Uterus (tissue), 4 donors: ENCODE results near the gene PRPF19. TPM values are rescaled to one million over a fixed set of nuclear protein-coding genes. Genes with fewer than 3 reads are reported as not detected.

Experiments used
- DNase-seq, 2 donors: peaks; one replicate each; pipeline ENCODE4 v3.0.0-alpha.2; 2019 to 2020
- H3K27ac ChIP-seq, 2 donors: fragments of 200-600 bp; sonication (generic); 1 replicate in 1 of 2; 2 replicates in 1 of 2; pipeline ENCODE4 v1.5.1; 2016 to 2018
- H3K27me3 ChIP-seq, 2 donors: fragments of 200-600 bp; sonication (generic); one replicate each; pipeline ENCODE4 v1.5.1; 2018 to 2019; ENCODE audit warnings: control low read depth in 1 of 2
- H3K36me3 ChIP-seq, 2 donors: fragments of 200-600 bp; sonication (generic); one replicate each; pipeline ENCODE4 v1.5.1; 2019; ENCODE audit warnings: control low read depth in 1 of 2
- H3K4me1 ChIP-seq, 2 donors: fragments of 200-600 bp; sonication (generic); one replicate each; pipeline ENCODE4 v1.5.1; 2018 to 2019; ENCODE audit warnings: control low read depth in 1 of 2
- H3K4me3 ChIP-seq, 2 donors: fragments of 200-600 bp; sonication (generic); 1 replicate in 1 of 2; 2 replicates in 1 of 2; pipeline ENCODE4 v1.5.1; 2018 to 2019; ENCODE audit warnings: mild to moderate bottlenecking in 1 of 2
- H3K9me3 ChIP-seq, 2 donors: fragments of 200-600 bp; sonication (generic); one replicate each; pipeline ENCODE4 v1.5.1; 2019; ENCODE audit warnings: control low read depth in 1 of 2
- POLR2A ChIP-seq, 2 donors: fragments of 450-650 bp; IDR thresholded peaks; one replicate each; pipeline ENCODE4 v1.6.1; 2016; ENCODE audit warnings: antibody characterized with exemption in 2 of 2, mild to moderate bottlenecking in 1 of 2, moderate library complexity in 1 of 2
- intact Hi-C: fragments of 100-400 bp; cut with DNase I; formaldehyde crosslinking; loops from one replicate; pipeline ENCODE4 v1.15.1; 2023; ENCODE audit warnings: low total_unique reads
- total RNA-seq, 4 donors: library from RNA; depleted of rRNA in 3 of 4; stranded (reverse); fragments of >200 nt in 3 of 4; gene quantifications; one replicate each; pipeline versions ENCODE4 v1.1.0 to v1.2.4, GENCODE V29; 2014 to 2023
- TF ChIP-seq, protein P1 (sequence below), 4 experiments: fragments of 200-600 bp in 2 of 4; fragments of 450-650 bp in 2 of 4; sonication (generic) in 2 of 4; IDR thresholded peaks; one replicate each; pipeline ENCODE4 v1.5.1; 2016 to 2019; ENCODE audit warnings: antibody characterized with exemption in 4 of 4, mild to moderate bottlenecking in 2 of 4, moderate library complexity in 1 of 4
- donor health status: DM: yes; HTN: yes; CAD: no.

PRPF19 gene
- total RNA-seq, 4 donors from 2014 or later: 19.4 to 70.1 (median 50.2) TPM

DNA sequence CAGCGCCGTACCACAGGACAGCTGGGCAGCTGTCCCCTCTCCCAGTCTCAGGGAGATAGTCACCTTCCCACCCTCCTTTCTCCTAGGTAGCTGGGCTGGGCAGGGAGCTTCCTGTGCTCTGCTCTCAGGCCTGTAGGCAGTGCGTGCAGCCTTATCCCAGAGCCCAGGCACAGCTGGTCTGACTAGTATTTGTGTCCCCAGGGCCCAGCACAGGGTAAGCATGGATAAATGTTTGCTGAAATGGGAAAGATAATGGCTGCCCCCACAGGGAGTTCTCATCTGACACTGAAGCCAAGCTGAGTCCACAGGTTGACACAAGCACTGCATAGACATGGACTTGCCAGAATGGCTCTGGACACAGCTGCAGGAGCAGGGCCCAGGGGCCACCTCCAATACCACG lies 35.8 kb upstream of the PRPF19 start:
- Histone ChIP-seq H3K36me3 (no peaks in the 10 kb centered on the region), H3K9me3 (no peaks in the 10 kb centered on the region), H3K4me1 (no peaks in the 10 kb centered on the region), H3K27me3 (no peaks in the 10 kb centered on the region), H3K4me3 (no peak overlapping the region), H3K27ac (no peak overlapping the region)
- no peak for DNase-seq
- TF ChIP-seq, protein P1, sequence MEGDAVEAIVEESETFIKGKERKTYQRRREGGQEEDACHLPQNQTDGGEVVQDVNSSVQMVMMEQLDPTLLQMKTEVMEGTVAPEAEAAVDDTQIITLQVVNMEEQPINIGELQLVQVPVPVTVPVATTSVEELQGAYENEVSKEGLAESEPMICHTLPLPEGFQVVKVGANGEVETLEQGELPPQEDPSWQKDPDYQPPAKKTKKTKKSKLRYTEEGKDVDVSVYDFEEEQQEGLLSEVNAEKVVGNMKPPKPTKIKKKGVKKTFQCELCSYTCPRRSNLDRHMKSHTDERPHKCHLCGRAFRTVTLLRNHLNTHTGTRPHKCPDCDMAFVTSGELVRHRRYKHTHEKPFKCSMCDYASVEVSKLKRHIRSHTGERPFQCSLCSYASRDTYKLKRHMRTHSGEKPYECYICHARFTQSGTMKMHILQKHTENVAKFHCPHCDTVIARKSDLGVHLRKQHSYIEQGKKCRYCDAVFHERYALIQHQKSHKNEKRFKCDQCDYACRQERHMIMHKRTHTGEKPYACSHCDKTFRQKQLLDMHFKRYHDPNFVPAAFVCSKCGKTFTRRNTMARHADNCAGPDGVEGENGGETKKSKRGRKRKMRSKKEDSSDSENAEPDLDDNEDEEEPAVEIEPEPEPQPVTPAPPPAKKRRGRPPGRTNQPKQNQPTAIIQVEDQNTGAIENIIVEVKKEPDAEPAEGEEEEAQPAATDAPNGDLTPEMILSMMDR (IDR thresholded peaks at IDR 0.05): no peak
- TF ChIP-seq POLR2A (IDR thresholded peaks at IDR 0.05): no peak
- intact Hi-C loops: no loop called here

DNA sequence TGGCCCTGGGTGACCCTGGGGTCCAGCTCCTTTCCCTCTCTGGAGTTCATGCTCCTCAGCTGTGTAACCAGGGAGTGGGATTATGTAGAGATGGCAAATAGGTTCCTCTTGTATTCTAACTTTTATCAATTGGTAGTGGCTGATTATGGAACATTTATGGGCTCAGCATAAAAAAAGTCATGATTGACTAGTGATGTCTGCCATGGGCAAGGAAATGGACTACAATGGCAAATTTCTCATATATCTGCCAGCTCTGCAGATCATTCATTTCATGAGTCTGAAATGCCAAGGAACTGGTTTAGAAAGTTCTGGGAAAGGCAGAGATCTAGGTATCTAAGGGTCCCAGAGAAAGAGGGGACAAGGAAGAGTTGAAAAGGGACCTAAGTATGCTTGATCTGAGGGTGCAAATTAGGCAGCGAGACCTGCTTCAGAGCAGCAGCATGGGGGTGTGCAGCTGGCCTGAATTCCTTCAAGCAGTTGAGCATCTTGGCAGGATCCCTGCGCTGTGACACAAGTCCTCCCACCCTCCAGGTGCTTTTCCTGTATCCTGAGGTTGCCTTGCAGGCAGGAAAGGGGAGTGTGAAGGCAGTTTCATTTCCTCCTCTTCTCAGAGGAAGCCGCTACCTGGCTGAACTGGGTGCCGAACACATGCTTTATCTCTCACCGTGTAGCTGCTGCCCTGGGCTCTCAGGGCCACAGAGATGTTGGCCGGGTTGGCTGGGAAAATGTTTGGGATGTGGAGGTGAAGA lies 35.2 kb upstream of the PRPF19 start:
- Histone ChIP-seq H3K27ac (no peak overlapping the region), H3K36me3 (no peaks in the 10 kb centered on the region)

DNA sequence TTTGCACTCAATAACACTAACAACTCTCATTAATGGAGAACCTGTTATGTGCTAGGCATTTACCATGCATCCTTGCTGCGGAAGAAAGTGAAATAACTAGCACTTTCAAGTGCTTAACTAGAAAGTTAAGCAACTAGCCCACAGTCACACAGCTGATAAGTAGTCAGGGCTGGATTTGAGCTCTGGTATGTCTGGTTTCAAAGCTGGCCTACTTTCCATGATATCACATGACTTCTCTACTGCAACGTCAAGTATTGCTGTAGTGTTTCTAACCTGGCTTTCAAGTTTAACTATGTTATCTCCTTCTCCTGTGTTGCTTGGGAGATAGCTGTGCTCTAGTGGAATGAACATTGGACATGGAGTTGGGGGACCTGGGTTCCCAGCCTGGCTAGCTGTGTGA lies 33.5 kb upstream of the PRPF19 start:
- H3K9me3 ChIP-seq: no peaks in the 10 kb centered on the region
- no peaks in the 10 kb centered on the region for H3K4me1 ChIP-seq
- H3K27ac ChIP-seq: no peak overlapping the region
- intact Hi-C loops: no loop called here
- DNase-seq: no peak
- no peak overlapping the region for H3K4me3 ChIP-seq
- no peaks in the 10 kb centered on the region for H3K27me3 ChIP-seq
- TF ChIP-seq POLR2A (IDR thresholded peaks at IDR 0.05): no peak
- TF ChIP-seq, protein P1 (IDR thresholded peaks at IDR 0.05): no peak
- no peaks in the 10 kb centered on the region for H3K36me3 ChIP-seq

More for the DNA sequence above, 35.2 kb upstream of the PRPF19 start:
- intact Hi-C loops: no loop called here
- DNase-seq: no peak
- no peaks in the 10 kb centered on the region for H3K4me1 ChIP-seq
- H3K4me3 ChIP-seq: no peak overlapping the region
- TF ChIP-seq, protein P1 (IDR thresholded peaks at IDR 0.05): no peak
- TF ChIP-seq POLR2A (IDR thresholded peaks at IDR 0.05): no peak
- H3K9me3 ChIP-seq: no peaks in the 10 kb centered on the region
- H3K27me3 ChIP-seq: no peaks in the 10 kb centered on the region

DNA sequence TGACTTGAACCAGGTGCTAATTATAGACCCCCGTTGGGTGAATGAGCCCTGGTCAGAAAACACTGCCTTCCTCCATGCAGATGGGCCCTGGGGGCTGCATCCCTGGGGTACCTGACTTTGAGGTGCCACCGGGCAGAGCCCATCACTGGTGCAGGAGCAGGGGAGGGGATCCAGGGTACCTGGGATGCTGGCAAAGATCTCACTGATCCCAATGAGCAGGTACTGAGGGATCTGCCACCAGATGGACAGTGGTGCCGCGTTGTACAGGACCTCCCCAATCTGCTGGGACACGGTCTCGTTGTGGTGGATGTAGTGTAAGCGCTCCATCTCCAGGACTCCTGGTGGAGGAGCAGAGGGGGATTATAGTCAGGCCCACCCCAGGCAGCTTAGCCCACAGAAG lies 32.9 kb upstream of the PRPF19 start:
- no peak overlapping the region for H3K27ac ChIP-seq
- H3K36me3 ChIP-seq: no peaks in the 10 kb centered on the region
- H3K9me3 ChIP-seq: no peaks in the 10 kb centered on the region
- no peak for DNase-seq
- intact Hi-C loops: no loop called here
- no peaks in the 10 kb centered on the region for H3K27me3 ChIP-seq
- no peak for TF ChIP-seq POLR2A (IDR thresholded peaks at IDR 0.05)
- TF ChIP-seq, protein P1 (IDR thresholded peaks at IDR 0.05): no peak
- no peak overlapping the region for H3K4me3 ChIP-seq
- H3K4me1 ChIP-seq: no peaks in the 10 kb centered on the region

DNA sequence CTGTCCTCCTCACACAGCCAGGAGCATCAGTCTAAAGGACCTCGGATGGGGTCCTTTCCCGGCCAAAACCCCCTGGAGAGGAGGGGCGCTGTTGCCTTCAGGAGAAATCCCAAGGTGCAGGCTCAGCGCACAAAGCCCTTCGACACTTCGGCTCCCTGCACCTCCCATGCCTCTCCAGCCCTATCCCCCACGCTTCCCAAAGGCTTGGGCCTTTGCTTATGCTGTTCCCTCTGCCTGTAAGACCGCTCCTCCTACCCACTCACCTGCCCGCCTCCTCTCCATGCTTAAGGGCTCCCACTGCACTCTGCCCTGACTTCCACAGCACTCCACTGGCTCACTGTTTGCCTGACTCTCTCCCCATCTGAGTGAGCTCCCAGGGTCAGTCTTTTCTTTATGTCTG lies 32.1 kb upstream of the PRPF19 start:
- TF ChIP-seq, protein P1 (IDR thresholded peaks at IDR 0.05): no peak
- TF ChIP-seq POLR2A (IDR thresholded peaks at IDR 0.05): no peak
- Histone ChIP-seq H3K4me3 (no peak overlapping the region), H3K4me1 (no peaks in the 10 kb centered on the region), H3K27me3 (no peaks in the 10 kb centered on the region), H3K9me3 (no peaks in the 10 kb centered on the region), H3K27ac (no peak overlapping the region), H3K36me3 (no peaks in the 10 kb centered on the region)
- no peak for DNase-seq
- intact Hi-C loops: no loop called here
